HG02870 (cell line): Measurements from ENCODE around the gene ANKRD52.
"Not testable (repeated sequence)": the region's sequence is repeated elsewhere in the genome, so short reads cannot be mapped to it uniquely, and the experiment has no call there.

Experiments
- ATAC-seq: cut with Tn5 transposase; IDR thresholded peaks from one replicate; pipeline ENCODE4 v1.9.1; 2021; ENCODE audit warnings: mild to moderate bottlenecking, moderate library complexity; ENCODE audit not compliant: unreplicated experiment

Gene ANKRD52

GRCh38 chr12:56274299-56274698 is 16.1 kb upstream of the ANKRD52 start:
- ATAC-seq: no peak

GRCh38 chr12:56272468-56272867 is 14.3 kb upstream of the ANKRD52 start:
- not testable (repeated sequence) for ATAC-seq

GRCh38 chr12:56271031-56271430 is 12.8 kb upstream of the ANKRD52 start:
- no peak for ATAC-seq

GRCh38 chr12:56267443-56268071 is 9.4 kb upstream of the ANKRD52 start:
- ATAC-seq: no peak

GRCh38 chr12:56266693-56267442 is 8.7 kb upstream of the ANKRD52 start, which contains the start of gene COQ10A:
COQ10A (plus strand) TSS chr12:56266942; CDS start chr12:56267119, 177 bp downstream.
- ATAC-seq: peak; percentile 77

GRCh38 chr12:56266068-56266692 is 8.0 kb upstream of the ANKRD52 start:
- not testable (repeated sequence) for ATAC-seq

GRCh38 chr12:56262955-56263354 is 4.8 kb upstream of the ANKRD52 start:
- ATAC-seq: not testable (repeated sequence)

GRCh38 chr12:56261503-56262232 is 3.5 kb upstream of the ANKRD52 start:
- ATAC-seq: no peak

- ATAC-seq: no peak
Observed at GRCh38 chr12:56260921-56261320, 2.7 kb upstream of the ANKRD52 start.

GRCh38 chr12:56260380-56260779 is 2.2 kb upstream of the ANKRD52 start:
- no peak for ATAC-seq

GRCh38 chr12:56258820-56259183 is 618 bp upstream of the ANKRD52 start:
- ATAC-seq: no peak

GRCh38 chr12:56257491-56258067 is 605 bp downstream of the ANKRD52 start:
- no peak for ATAC-seq

- no peak for ATAC-seq
Observed at GRCh38 chr12:56257071-56257470, 1.1 kb downstream of the ANKRD52 start.

- ATAC-seq: no peak
Observed at GRCh38 chr12:56256326-56256960, 1.7 kb downstream of the ANKRD52 start.

- ATAC-seq: no peak
Observed at GRCh38 chr12:56255671-56256070, 2.5 kb downstream of the ANKRD52 start.

- no peak for ATAC-seq
Observed at GRCh38 chr12:56253091-56253490, 5.1 kb downstream of the ANKRD52 start.

- ATAC-seq: no peak
Observed at GRCh38 chr12:56252649-56253048, 5.5 kb downstream of the ANKRD52 start.

GRCh38 chr12:56248711-56249110 is 9.5 kb downstream of the ANKRD52 start:
- no peak for ATAC-seq

- ATAC-seq: no peak
Observed at GRCh38 chr12:56247923-56248322, 10.3 kb downstream of the ANKRD52 start.

- ATAC-seq: no peak
Observed at GRCh38 chr12:56244494-56244893, 13.7 kb downstream of the ANKRD52 start.
